CD4-positive, alpha-beta T cell treated with Interleukin-17A for 1 hour (primary cell): ENCODE results near the gene SETDB2.

Experiments used
- DNase-seq: peaks from one replicate; pipeline ENCODE4 v3.0.0-alpha.2; 2020

Gene SETDB2

DNA sequence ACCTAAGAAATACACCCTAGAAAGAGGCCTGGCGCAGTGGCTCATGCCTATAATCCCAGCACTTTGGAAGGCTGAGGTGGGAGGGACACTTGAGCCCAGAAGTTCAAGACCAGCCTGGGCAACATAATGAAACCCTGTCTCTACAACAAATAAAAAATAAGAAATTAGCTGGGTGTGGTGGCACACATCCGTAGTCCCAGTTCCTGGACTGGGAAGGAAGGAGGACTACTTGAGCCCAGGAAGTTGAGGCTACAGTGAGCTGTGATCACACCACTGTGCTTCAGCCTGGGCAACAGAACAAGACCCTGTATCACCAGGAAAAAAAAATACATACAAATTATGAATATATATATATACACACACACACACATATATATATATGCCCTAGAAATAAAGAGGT, 94.3 kb downstream of the SETDB2 start:
- DNase-seq = no peak

DNA sequence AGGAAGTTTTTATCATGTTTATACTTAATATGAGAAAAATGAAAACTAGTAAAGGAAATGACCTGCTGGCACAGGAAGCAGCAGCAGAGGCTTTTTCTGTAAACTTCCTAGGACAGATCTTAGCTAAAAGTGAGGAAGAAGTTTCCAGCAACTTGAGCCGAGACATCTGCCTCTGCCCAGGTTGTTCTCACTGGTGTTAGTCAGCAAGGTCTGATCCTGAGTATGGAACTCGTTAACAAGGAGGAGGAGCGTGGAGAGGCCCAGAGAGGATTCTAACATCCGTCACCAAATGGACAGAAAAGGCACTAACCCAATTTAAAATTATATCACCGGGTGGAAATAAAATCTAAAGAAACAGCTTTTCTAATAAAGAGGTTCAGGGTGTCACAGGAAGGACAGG, 95.2 kb downstream of the SETDB2 start:
- DNase-seq = no peak

DNA sequence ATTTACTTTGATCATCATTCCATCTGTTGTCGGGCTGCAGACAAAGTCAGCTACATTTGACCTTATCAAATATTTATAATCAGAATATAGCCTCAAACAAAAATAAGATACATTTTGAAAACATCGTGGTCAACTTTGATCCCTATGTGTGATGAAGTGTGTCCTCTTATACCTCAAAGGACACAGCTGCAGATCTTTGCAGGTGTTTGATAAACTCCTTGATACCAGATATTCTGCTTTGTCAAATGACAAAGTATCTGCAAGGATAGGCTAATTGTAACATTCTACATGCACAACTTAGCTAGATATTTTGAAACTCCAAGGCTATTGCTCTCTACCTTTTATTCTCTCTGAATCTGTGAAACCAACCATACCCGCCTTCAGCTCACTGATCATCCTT, 95.7 kb downstream of the SETDB2 start:
- no peak for DNase-seq

DNA sequence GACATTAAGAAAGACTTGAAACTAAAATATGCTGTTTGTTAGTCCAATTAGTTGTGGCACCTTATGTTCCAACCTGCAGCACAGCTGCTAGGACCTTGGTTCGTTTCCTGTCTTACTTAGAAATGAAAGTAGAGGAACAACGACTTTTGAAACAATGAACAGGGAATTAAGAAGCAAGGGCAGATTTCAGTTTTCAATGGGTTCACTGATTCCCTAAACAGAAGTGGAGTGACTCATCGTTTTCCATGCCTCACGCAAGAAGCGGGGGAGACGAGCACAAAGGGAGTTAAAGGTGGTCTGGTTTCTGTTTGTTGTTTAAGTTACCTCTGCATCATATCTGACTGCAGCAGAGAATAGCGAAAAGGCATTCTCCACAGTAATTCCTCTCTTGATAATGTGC, 96.5 kb downstream of the SETDB2 start:
- peak; percentile 9 for DNase-seq

DNA sequence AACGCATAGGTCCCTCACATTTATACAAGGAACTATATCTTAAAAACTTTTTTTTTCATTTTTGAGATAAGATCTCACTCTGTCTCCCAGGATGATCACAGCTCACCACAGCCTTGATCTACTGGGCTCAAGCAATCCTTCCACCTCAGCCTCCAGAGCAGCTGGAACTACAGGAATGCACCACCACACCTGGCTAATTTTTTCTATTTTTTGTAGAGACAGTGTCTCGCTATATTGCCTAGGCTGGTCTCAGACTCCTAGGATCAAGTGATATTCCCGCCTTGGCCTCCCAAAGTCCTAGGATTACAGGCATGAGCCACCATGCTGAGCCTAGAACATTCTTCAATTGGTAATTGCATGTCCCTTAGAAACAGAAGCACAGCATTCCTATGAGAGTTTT, 99.6 kb downstream of the SETDB2 start:
- no peak for DNase-seq
